NCI-H128 (cell line): ENCODE data around the gene KCTD8.
"Not testable (repeated sequence)": the region's sequence is repeated elsewhere in the genome, so short reads cannot be mapped to it uniquely, and the experiment has no call there.

Source experiments
- DNase-seq: peaks from one replicate; lab custom pipeline; 2025; ENCODE audit not compliant: unreplicated experiment; lab: John Stamatoyannopoulos, UW

The KCTD8 gene

DNA sequence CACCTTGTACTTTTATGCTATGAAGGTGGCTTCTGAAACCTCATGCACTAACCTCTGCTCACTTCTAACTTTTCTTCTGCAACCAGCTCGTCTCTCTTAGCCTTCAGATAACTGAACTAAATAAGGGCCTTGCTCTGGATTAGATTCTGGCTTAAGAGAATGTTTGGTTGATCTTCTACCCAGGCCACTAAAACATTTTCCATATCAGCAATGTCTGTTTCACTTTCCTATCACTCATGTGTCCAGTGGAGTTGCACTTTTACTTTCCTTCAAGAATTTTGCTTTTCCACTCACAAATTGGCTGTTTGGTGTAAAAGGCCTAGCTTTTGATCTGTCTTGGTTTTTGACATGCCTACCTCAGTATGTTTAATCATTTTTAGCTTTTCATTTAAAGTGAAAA, 105.8 kb downstream of the KCTD8 start:
- no peak for DNase-seq

DNA sequence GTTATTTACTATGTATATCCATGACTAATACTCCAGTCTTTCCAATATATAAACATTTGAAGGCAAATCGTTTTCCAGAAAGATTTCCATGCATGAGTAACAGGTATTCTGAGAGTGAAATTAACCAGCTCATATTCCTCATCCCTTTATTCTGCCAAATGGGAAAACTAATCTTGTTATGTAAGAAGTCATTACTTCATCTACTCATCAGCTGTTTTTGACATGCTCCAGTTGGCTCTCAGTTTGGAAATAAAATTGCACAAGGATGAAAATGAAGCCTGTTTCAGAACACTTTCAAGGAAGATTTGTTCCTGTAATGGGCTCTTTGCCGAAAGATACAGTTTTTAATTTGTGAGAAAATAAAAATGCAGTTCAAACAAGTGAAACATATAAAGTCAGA, 121.9 kb downstream of the KCTD8 start:
- no peak for DNase-seq

DNA sequence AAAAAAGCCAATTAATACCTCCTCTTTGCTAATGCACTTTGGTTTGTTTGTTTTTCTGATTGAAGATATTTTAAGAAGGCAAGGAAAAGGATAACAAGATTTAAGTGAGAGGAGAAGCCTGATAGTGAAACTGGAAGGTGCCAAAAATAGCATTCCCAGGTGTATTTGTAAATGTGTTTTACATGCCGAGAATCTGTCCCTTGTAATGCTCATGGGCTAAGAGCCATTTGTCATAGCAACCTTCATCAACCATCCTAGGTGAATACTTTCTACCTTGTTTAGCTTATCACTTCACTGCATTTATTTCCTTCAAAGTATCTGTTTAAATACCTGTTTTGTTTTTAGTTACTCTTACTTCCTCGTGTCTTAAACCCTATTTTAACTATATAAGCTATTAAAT, 127.8 kb downstream of the KCTD8 start:
- DNase-seq: no peak

DNA sequence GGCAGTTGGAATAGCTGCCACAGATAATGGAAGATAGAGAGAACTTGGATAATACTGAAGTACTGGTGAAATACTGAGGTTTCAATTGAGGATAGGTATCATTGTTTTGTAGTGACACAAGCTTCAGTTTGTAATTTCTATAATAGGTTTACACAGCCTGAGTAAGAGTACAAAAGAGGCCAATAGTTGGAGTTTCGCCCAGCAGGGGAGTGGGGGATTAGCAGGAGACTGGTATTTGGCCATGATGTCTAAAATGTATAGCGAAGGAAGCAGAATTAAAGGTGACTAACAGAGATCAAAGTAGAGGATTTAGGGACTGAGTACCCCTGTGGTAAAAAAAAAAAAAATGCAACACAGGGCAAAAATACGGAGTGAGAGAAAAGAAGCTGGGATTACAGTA, 129.5 kb downstream of the KCTD8 start:
- no peak for DNase-seq

DNA sequence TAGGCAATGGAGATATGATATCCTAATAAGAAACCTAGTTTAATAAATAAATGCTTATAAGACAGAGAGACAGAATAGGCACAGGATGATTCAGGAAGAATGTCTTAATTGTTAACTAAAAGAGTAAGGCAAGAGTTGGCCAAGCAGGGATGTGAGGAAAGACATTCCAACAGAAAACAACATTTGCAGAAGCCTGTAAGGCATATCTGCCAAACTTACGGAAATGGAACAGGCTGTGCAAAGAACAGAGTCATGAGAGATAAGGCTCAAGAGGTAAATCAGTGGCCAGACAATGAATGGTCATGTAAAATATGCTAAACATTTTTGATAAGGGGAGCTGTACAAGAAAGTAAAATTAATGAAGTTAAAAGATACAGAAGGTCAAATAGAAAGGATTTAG, 134.9 kb downstream of the KCTD8 start:
- DNase-seq: no peak

DNA sequence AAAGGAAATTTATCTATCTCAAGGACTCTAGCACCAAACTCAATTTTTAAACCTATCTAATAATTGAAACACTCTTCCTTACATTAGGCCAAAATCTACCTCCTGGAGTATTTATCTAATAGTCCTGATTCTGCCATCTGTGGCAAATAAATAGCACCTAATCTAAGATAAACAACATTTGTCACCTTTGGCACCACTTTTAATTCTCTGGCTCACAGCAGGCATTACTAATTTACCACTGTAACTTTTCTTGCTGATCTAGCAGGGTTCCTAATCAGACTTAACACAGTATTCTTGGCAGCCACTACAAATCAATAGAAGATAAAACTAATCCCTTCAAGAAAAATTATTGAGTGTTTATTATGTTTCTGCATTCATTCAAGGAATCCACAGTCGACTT, 161.1 kb downstream of the KCTD8 start:
- DNase-seq: no peak

DNA sequence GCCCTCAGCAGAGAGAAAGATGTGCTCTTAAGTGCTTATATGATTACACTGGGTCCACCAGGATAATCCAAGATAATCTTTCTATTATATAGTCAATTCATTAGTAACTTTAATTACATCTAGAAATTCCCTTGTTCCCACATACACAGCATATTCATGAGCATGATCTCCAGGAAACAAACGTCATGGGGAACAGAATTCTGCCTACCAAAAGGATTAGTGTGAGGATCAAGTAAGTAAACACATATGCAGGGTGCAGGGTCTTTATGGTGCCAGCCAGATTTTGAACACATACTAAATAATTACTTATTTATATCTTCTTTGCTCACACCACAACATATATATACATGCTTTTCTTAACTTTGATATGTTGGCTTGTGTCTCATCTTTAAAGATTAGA, 169.1 kb downstream of the KCTD8 start:
- no peak for DNase-seq

DNA sequence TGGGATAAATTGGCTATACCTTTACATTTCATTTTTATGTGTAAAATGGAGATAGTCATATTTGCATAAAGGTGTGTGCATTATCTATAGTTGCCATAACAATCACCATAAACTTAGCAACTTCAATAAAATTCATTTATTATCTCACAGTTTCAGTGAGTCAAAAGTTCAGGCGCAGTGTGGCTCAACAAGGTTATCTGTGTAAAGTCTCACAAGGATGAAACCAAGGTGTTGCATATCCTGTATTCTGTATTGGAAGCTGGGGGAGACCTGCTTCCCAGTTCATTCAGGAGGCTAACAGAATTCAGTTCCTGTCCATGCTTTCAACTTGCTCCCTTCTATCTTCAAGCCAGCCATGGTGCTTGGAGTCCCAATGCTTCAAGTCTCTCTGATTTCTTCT, 169.5 kb downstream of the KCTD8 start:
- no peak for DNase-seq

DNA sequence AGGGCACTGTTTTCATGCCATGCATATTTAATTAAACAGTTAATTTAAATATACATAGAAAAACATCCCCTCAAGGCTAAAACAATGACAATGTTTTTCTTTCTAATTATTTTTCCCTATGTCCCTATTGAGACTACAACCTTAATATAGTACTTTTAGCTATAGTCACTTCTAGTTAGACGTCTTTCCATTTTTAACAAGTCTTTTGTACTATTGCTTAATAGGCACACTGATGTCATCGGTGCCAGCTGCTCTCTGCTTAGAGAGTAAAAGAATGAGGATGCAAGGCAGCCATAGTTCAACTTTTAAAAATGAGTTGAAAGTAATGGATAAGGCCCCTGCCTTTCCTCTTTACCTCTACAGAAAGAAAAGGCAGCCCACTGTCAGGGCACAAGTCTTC, 191.1 kb downstream of the KCTD8 start:
- DNase-seq: no peak

DNA sequence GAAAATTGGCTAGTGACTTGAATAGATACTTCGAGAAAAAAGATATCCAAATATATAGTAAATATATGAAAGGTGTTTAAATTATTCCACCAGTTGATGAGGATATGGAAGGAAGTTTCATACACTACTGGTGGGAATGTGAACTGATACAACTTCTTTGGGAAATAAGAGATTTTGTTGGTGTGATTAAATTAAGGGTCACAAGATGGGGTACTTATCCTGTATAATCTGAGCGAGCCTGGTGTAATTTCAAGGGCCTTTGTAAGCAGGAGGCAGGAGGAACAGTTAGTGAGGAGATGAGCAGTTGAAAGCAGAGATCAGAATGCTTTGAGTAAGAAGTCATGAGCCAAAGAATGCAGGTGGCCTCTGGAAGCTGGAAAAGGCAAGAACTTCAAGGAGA, 192.2 kb downstream of the KCTD8 start:
- DNase-seq: no peak

DNA sequence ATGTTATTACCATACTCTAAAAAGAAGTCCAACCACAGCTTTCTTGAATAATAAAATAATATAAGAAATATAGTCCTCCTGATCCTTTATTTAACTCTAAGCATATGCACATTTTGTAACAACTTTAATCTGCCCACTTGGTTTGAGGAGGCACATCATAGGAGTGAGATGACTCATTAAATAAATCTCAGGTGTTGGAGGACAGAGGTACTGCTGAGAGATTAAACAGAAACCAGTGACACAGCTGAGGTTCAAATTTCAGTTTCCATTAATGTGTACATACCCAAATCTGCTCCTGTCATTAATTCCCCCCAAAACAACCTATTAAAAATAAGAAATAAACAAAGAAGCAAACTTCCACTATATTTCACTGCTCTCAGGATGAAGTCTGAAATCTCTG, 211.0 kb downstream of the KCTD8 start:
- DNase-seq: no peak

DNA sequence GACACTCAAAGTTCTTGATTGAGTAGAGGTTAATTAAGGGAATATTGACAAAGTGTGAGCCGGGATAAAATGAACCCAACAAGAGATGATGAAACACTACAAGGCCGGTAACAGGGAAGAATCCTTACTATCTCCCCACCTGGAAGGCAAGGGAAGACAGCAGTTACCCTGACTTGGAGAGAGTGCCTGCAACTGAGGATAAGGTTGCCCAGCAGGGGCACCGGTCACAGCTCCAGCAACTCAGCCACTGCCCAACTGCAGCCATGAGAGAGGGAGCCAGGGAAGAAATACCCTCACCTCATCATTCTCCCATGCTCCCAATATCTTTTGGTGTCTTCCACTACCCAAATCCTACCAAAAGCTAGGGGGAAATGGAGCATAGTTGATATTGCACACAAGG, 212.7 kb downstream of the KCTD8 start:
- DNase-seq: no peak

DNA sequence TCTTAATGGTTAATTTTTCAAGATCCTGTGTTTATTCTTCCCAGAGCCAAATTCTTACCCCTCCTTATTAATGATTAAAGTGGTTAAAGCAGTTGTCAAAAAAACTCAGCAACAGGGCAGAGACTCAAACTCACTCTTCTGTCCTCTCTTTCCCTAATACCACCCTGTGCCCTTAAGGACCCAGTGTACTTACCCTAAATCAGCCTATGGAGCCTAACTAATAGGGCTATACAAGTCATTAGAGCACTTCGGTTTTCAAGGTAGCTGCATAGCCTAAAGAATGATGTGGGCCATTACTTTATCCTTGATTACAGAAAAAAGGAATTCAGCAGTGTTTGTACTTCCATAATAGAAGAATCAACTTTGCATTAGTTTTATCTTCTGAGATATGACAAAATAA, 216.3 kb downstream of the KCTD8 start:
- DNase-seq: no peak

DNA sequence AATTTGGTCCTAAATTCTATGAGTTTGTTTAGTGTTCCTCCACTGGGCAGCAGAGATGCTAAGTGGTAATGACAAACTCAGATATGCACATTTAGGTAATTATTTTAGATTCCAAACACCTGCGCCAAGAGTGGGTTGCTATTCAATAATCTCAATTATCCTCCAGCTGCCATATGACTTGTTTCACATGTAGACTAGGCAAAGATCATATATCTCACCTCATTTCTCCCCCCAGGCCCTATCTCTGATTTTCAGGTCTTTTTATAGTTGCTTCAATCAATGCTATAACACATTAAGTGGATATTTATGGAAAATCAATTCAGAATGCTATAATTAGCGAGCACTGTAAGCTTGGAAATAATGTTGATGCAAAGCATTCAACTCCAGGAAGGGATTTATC, 217.6 kb downstream of the KCTD8 start:
- DNase-seq: no peak

DNA sequence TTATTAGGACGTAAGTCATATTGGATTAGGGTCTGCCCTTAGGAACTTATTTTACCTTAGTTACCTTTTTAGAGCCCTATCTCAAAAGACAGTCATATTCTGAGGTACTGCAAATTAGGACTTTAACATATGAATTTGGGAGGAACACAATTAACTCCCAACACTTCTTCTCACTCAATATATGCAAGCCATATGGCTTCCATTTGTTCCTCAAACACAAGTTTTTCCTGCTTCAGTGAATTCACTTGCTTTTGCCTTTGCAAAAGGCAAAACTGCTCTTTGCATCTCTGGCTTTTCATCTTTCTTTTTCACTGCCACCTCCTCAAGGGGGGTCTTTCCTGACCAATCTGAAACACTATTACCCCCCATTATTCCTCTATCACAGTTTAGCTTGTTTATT, 220.3 kb downstream of the KCTD8 start:
- DNase-seq: no peak

DNA sequence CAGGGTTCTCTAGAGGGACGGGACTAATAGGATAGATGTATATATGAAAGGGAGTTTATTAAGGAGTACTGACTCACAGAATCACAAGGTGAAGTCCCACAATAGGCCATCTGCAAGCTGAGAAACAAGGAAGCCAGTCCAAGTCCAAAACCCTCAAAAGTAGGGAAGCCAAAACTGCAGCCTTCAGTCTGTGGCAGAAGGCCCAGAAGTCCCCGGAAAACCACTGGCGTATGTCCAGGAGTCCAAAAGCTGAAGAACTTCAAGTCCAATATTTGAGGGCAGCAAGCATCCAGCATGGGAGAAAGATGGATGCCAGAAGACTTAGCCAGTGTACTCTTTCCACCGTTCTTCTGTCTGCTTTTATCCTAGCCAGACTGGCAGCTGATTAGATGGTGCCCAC, 227.2 kb downstream of the KCTD8 start:
- no peak for DNase-seq

DNA sequence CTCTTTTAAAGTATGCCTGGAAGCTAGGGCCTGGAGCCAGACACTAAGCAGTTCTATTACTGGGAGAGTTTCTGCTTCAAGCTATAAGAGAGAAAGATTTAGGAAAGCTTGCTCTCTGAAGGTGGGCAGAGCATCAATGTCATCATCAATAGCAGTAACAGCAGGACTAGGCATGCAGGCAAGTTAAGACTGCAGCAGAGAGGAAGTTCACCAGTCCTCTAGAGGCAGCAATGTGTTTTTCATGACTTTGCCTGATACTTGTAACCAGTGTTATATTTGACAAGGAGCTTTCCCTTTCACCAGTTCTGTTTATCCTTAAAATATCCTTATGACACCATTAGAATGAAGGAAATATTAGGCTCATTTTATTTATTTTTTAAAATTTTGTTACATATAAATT, 237.9 kb downstream of the KCTD8 start:
- DNase-seq: no peak

DNA sequence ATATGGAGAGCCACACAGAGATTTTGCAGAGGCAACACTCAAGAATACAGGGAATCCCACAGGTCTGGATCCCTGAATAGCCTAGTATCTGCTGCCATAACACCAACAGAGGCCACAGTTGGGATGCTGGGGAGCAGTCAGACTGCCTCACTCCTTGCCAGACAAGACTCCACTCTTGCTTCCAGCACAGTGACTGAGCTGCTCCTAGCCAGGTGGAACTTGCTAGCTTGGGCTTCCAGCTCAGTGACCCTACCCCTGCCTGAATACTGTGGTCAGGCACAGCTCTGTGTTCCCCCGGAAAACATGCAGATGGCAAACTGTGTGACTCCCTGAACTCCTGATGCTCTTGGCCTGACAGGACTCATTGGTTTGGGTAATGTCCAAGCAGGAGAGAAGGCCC, 251.8 kb downstream of the KCTD8 start:
- DNase-seq: no peak

DNA sequence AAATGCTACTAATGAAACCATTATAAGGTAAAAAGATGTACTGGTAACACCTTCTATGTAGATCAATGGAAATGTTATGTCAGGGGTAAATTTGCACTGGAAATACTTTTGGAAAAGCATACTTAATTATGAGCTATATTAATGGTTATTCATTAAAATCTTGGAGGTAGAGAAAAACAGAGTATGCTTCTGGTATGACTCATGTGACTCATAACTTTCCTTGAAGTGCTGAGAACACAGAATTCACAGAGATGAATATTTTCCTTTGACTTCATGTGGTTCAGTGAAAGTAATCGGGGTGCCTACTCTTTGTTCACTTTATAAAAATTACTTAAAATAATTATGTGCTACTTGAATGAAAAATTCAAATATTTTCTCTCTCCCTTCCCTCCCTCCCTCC, 254.2 kb downstream of the KCTD8 start:
- DNase-seq: no peak

DNA sequence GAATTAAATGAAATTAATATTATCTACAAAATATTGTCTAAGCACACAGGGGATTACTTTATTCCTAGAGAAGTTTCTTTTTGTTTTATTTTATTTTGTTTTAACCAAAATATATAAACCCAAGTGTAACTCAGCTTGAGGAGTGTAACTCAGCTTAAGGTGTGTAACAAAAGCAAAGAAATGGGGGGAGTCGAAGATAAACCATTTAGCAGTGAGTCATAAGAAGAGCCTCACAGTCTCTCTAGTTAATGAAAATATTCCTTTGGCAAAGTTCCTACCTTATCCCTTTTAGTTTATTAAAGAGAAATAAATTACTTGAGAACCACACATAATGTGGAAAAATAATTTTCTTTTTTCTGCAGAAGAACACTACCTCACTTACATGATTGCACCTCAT, 261.8 kb downstream of the KCTD8 start:
- no peak for DNase-seq

DNA sequence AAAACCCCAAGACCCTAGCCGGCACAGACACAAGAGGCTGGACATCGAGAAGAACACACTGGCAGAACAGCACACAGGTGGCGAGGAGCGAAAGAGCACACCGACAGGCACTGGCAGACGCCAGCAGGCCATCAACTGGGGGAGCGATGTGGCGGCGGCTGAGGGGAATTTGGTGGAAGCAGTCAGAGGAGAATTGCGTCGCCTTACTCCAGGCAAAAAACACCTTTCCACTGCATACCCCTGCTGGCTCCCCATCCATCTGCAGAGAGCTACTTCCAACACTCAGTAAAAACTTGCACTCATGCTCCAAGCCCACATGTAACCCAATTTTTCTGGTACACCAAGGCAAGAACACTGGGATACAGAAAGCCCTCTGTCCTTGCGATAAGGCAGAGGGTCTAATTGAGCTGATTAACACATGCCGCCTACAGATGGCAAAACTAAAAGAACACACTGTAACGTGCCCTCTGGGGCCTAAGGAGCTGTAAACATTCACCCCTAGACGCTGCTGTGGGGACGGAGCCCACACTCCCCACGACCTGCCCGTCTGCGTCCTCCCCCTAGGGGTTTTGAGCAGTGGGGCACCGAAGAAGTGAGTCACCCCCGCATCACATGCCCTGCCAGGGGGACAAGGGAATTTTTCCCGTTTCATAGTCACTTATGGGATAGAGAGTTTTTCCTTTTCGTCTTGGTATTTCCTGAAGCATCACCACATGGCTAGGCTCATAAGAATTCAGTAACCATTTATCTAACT, 262.3 kb downstream of the KCTD8 start:
- no peak for DNase-seq

DNA sequence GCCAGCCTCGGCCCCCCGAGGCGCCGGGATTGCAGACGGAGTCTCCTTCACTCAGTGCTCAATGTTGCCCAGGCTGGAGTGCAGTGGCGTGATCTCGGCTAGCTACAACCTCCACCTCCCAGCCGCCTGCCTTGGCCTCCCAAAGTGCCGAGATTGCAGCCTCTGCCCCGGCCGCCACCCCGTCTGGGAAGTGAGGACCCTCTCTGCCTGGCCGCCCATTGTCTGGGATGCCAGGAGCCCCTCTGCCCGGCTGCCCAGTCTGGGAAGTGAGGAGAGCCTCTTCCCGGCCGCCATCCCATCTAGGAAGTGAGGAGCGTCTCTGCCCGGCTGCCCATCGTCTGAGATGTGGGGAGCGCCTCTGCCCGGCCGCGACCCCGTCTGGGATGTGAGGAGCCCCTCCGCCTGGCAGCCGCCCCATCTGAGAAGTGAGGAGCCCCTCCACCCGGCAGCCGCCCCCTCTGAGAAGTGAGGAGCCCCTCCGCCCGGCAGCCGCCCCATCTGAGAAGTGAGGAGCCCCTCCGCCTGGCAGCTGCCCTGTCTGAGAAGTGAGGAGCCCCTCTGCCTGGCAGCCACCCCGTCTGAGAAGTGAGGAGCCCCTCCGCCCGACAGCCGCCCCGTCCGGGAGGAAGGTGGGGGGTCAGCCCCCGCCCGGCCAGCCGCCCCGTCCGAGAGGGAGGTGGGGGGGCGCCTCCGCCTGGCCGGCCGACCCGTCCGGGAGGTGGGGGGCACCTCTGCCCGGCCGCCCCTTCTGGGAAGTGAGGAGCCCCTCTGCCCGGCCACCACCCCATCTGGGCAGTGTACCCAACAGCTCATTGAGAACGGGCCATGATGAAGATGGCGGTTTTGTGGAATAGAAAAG, 266.9 kb downstream of the KCTD8 start:
- DNase-seq: not testable (repeated sequence)

DNA sequence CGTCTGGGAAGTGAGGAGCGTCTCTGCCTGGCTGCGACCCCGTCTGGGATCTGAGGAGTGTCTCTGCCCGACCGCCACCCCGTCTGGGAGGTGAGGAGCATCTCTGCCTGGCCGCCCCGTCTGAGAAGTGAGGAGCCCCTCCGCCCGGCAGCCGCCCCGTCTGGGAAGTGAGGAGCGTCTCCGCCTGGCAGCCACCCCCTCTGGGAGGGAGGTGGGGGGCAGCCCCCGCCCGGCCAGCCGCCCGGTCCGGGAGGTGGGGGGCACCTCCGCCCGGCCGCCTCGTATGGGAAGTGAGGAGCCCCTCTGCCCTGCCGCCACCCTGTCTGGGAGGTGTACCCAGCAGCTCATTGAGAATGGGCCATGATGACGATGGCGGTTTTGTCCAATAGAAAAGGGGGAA, 280.8 kb downstream of the KCTD8 start:
- not testable (repeated sequence) for DNase-seq
